Stimulated activated CD8-positive, alpha-beta memory T cell treated with anti-CD3 and anti-CD28 coated beads, Interleukin-15, amount 100 ng/mL, for 1 hour (primary cell): ENCODE results near the gene PRRC1.

Experiments used
- DNase-seq: peaks from one replicate; pipeline ENCODE4 v3.0.0-alpha.2; 2020; ENCODE audit warnings: low read depth

PRRC1 gene

DNA sequence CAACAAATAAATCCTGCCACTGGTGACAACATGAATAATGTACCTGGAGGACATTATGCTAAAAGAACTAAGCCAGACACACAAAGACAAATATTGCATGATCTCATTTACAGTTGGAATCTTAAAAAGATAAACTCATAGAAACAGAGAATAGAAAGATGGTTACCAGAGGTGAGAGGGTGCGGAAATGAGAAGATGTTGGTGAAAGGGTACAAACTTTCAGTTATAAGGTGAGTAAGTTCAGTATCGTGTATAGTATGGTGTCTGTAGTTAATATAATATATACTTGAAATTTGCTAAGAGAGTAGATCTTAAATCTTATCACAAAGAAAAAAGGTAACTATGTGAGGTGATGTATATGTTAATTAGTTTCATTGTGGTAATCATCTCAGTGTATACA is 63.3 kb downstream of the PRRC1 start:
- DNase-seq = no peak

DNA sequence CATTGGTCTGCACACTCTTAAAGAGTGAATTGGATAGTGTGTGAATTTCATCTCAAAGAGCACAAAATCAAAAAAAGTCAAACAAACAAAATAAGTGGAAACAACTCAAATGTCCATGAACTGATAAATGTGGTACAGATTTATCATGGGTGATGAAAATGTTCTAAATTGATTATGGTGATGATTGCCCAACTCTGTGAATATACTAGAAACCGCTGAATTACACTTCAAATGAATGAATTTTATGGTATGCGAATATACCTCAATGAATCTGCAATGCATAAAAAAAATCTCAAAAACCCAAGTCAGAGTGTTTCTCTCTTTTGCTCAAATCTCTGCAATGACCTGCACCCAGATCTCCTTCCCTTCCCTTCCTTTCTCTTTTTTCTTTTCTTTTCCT is 64.0 kb downstream of the PRRC1 start:
- DNase-seq = no peak

DNA sequence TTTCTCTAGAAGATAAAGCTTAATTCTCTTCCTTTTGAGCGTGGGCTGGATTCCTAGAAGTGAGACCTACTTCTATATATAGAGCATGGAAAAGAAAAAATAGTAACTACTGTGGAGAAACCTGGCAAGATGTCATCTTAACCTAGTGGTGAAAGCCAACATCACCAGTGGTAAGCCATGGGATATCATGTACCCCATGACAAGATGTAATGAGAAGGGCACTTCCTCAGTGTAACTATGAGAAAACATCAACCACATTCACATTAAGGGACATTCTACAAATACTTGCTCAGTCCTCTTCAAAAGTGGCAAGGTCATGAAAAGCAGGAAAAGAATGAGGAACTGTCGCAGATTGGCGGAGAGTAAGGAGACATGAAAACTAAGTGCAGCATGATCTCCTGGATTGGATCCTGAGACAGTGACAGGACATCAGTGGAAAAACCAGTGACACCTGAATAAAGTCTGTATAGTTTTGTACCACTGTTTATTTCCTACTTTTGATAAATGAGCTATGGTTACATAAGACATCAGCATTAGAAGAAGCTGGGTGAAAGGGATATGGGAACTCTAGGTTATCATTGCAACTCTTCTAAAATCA is 65.4 kb downstream of the PRRC1 start:
- no peak for DNase-seq

DNA sequence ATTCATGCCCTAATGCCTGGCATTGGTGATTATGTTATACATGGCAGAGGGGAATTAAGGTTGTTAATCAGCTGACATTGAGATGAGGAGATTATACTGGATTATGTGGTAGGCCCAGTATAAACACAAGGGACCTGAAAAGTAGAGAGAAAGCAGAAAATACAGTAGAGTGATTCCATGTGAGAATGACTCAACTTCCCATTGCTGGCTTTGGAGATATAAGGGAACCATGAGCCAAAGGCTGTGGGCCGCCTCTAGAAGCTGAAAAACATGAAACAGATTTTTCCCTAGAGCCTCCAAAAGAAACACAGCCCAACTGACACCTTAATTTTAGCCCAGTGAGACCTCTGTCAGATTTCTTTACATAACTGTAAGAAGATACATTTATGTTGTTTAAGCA is 66.4 kb downstream of the PRRC1 start:
- DNase-seq = no peak

DNA sequence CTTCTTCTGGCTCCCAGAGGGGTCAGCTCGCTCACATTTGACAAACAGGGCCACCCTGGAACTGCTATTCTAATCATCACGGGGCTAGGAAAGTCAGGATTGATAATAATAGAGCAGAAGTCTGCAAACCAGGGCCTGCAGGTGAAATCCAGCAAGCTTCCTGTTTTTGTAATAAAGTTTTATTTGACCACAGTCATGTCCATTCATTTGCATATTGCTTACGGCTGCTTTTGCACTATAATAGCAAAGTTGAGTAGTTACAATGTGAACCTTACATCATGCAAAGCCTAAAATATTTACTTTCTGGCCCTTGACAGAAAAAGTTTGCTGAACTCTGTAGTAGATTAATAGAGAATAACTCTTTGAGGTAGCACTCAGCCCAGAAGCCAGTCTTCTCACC is 68.2 kb downstream of the PRRC1 start:
- no peak for DNase-seq

DNA sequence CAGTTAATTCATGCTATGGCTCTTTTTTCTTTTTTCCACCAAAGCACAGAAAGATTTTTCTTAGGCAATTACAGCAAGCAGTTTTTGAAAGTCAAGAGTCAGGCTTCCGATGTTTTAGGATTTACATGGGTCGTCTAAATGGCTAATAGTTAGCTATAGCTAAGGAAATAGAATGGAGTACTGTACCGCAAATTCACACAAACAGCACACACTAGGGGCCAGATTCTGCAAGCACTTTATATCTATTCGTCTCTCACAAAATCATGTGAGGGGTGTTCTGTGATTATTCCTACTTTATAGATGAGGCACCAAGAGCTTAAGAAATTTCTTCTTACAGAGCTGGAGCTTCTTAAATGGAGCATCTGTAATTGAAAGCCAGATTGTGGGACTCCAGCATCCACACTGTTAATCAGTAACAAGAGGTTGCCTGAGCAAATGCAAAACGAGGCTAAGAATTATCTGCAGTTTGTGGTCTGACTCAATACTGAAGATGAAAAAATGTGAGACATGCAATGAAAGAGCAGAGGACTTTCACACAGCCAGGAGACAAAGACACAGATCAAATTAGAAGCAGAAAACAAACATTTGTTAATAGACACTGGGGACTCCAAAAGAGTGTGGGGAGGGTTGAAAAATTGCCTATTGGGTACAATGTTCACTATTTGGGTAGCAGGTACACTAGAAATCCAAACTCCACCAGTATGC is 68.8 kb downstream of the PRRC1 start:
- DNase-seq = no peak

DNA sequence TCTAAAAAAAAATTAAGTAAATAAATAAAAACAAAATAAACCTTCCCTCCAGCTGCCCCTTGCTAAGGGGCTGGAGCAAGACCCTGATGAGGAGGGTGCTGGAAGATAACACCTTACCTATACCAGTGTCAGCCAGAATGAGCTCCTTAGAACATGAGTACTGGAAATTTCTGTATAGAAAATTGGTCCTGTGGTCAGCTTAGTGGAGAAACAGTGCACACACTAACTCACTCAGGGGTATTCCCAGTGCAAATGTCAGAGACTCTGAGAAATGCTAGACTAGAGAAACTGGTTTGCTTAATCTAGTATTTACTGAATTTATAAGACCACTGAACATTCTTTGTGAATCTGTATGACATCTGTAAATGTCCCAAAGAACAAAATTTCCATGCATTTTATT is 69.4 kb downstream of the PRRC1 start:
- no peak for DNase-seq

DNA sequence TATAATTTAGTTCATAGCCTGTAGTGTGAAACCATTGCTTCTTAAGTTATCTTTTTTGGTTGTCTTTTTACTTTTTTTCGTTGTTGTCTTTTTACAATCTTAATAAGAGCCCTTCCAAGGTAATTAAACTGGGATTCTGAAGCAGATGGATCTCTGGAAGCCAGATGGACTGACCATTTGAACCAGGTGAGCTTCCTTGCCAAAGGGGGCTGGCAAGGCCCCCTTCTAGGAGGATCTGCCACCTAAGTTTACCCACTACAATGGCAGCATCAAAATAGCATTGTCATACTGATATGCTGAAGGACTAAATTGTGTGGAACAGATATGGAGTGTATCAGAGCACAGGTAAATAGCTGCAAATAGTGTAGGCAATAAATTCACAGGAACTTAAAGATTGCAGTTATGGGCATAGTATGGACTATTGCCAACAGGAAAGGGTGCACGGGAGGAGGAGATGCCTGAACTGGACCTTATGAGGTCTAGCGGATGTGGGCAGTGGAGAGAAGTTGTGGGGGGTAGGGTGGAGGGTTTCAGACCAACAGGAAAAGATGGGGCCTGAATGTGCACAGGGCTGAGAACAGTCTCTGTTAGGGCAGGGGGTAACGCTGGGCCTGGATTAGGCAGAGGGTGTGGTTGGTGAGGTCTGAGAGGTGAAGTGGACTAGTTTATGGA is 69.9 kb downstream of the PRRC1 start:
- DNase-seq = no peak

DNA sequence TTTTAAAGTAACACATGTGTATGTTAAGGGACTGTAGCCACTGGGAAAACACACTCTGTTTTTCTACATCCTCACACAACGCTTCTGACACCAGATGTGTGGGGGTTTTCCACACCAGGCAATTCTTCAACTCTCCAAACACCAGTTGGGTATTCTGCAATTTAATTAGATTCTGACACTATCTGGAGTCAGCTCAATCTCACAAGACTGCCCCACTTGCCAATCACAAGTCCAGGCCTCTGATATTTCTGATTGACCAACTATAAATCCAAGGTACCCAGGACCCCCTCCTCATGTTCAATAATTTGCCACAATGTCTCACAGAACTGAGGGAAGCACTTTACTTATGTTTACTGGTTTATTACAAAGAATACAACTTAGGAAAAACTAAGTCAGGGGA is 70.9 kb downstream of the PRRC1 start:
- no peak for DNase-seq

DNA sequence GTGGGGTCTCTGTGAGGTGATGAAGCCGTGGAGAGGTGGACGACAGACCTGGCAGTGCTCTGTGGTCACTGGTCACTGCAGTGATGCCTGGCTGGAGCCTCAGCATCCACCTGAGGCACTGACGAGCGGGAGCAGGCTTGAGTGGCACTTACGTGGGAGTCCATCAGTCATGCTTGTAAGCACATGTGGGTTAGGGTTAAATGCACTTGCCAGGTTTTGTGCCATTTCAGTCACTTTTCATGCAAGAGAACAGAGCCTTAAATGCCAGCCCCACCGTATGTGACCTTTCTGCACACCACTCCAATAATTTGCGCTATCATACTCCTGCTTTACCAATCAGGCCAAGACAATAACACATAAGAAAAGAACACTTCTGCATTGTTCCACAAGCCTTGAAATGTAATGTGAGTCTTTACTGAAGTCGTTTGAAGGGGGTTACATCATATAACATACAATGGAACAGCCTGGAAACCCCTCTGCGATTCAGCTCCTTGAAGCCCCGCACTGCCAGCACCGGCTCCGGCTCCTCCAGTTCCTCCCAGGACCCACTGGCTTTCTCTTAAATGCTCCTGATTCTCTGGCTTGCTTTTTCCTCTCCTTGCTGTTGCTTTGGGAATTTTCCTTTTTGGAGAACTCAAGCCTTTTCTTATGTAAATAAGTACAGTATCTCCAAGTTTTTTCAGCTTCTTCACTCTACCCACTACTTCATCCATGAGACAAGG is 72.0 kb downstream of the PRRC1 start:
- no peak for DNase-seq

DNA sequence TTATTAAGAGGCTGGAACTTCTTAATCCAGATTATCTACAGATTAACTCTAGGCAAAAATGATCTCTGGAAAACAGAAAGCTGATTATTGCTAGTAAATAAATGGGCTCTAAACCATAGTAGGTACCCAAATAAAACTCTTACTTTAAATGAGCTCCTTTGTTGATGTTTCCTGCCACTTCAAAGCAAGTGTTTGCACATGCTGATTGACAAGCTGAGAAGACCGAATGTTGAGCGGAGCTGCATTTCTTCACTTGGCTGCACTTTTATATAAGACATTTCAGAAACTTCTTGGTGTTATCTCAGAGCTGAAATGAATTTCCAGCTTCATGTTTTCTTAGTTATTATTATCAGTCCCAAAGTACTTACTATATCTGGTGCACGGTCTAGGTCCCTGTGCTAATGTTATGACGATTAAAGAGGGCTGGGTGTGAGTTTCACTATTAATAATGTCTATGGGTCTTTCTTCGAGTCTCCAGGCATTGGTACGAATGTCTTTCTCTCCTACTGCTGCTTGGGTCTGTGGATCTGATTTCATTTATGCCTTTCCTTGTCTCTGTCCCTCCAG is 72.8 kb downstream of the PRRC1 start:
- DNase-seq = no peak

DNA sequence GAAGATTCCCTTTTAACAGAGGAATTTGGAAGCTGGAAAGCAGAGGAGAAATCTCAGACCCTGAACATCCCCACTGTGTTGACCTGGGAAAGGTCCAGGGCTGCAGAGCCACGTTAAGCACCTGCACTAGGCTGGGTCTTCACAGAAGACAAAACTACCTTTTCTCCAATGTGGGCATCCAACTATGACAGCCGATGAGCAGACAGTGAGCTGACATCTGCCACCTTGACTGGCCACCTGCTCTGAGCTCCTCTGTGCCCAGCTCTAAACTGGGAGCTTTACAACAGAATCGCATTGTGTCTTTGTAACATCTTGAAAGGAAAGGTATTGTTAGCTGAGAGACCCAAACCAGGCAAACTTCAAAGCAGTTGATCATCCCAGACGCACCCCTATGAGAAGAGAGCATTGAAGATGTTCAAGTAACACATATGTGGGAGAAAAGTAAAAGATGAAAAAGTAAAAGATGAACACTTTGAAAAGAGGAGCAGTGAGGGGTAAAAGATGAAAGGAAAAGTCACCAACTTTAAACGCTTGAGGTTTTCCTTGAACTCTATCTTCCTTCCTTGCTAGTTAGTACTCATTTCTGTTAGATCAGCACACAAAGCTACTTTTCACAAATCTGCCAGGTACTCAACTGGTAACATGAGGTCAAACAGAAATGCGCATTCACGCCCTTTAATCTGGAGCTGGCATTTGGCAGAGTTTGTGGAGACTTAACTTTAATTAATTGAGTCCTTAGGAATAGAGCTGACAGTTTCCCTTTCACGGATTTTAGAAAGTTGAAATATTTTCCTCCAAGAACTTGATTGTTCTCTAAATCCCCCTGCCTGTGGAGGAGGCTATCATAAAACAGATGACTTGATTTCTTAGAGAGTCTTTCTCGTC is 78.3 kb downstream of the PRRC1 start:
- DNase-seq = no peak

DNA sequence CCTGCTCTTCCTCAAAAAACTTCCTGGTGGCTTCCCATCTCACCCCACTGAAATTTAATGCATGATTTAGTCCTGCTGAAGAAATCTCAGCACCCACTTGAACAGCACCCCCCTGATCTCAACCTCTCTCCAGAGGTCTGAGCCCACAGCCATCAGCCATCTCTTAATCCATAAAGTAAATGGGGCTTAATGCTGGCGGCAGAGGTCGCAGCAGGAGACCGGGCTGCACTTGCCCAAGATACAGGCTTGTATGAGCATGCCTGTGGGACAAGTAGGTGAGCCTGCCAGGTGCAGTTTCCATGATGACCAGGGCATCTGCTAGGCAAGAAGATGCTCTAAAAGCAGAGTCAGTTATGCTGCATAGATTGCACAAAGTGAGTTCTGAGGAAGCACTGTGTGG is 79.1 kb downstream of the PRRC1 start:
- DNase-seq = no peak

DNA sequence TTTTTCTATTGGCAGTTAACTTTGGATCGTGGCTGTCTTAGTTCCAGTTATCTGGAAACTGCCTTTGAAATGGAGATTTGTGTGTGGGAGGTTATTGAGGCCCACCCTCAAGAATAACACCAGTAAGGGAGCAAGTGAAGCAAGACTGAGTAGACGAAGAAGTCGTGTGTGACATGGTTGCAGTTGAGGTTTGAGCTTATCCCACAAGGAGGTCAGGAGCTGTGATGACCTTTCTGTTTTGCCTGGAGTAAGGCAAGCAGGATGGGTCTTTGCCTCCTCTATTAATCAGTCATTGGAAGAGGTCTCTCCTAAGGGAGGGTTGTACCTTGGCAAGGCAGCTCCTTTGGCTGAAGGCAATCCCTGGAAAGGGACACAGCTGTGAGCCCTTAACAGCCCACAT is 81.9 kb downstream of the PRRC1 start:
- no peak for DNase-seq

DNA sequence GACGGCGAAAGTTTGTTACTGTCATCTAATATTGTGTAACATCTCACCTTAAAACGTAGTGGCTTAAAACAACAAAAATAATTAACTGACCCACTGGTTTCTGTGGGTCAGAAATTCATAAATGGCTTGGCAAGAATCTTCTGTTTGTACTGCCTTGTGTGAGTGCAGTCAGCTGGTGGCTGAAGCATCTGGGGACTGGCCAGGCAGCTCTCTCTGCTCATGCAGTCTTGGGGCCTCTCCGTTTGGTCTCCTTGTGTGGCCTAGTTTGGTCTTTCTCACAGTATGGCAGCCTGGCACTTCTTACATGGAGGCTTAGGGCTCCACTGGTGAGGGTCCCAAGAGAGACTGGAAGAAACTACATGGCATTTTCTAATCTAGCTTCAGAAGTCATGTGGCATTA is 82.4 kb downstream of the PRRC1 start:
- no peak for DNase-seq

DNA sequence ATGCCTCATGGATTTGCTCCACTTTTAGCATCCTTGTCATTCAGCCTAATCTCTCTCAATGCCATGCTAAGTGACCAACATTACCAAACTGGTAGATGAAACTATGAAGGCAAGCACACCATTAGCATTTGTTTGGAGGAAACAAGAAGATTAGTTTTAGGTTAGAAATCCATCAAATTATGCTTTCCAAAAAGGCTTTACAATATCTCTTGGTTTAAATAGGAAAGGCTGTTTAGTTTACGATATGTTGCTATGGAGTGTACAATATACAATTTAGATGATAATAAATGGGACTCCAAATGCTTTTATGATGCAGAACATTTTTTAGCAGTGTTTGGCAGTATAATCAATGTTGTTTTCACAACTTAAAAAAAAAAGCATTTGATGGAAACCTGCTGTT is 83.7 kb downstream of the PRRC1 start:
- no peak for DNase-seq

DNA sequence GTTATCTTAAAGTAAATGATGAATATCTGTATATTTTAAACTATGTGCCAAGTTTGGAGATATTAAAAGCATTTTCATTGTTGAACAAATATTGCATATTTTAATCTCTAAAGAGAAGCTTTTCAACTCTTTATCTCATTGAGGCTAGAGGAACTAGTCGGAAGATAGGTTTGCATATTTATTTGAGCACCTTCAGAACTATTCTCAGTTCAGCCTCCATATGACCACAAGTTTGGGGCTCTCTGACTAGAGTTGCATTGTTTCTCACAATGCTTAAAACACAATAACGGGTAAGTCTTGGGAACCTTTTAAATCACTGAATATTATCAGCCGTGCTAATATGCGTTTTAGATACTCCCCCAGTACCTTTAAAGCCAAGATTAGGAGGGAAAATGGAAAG is 84.2 kb downstream of the PRRC1 start:
- no peak for DNase-seq

DNA sequence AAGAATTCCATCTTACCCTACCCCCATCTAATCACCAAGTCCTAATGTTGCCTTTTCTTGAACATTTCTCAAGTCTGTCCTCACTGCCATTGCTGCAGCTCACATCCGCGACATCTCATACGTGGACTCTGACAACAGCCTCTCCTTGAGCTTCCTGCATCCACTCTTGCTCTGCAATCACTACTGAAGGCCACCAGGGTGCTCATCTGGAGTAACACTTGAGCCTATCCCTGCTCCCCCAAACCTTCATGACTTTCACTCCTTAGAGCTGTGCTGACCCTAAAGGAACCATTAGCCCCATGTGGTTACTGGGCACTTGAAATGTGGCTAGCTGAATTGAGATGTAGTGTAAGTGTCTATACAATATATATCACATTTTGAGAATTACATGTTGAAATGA is 85.0 kb downstream of the PRRC1 start:
- DNase-seq = no peak

DNA sequence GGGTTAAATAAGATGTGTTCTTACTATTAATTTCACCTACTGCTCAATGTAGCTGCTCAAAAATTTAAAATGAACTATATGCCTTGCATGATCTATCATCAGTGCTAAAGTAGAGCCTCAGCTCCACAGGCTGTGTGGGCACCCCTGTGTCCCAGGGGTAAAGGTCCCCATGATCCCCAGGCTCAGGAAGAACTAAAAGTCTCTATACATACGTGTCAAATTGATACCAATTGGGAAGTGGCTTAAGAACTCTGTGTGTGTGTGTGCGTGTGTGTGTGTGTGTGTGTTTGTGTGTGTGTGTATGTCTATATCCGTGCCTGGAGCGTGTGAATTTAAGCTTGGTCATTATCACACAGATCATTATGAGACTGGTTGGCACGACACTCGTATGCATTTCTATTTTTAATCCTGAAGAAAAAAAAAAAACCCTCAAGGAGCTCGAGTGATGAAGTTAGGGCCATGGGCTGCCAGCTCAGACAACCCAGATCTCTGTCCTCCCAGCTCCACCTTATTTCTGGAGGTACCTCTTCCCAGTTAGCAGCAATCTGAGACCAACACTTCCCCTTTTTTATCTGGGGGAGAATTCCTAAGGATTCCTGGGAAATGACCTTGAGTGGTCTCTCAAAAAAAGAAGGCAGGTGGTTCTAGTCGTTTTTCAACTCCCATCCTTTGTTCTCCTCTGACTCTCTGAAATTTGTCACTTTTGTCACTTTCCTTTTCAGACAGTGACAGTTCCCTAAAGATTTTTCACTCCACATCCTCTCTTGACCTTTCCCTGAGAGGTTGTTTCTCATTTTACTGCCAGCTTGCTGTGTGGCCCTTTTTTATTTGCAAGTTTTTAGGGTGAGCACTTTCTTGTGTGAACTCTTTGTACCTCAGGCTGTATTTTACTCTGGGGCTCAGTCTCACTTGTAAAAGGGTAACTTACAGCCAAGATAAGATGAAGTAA is 85.7 kb downstream of the PRRC1 start:
- DNase-seq = no peak
